IPS-11a (cell line): Measurements from ENCODE around the gene PLA2G12B.

Experiments
- H3K4me3 ChIP-seq: one replicate; pipeline ENCODE4 v1.5.1; 2013; ENCODE audit warnings: low read depth, low read length, control low read depth

PLA2G12B gene

DNA sequence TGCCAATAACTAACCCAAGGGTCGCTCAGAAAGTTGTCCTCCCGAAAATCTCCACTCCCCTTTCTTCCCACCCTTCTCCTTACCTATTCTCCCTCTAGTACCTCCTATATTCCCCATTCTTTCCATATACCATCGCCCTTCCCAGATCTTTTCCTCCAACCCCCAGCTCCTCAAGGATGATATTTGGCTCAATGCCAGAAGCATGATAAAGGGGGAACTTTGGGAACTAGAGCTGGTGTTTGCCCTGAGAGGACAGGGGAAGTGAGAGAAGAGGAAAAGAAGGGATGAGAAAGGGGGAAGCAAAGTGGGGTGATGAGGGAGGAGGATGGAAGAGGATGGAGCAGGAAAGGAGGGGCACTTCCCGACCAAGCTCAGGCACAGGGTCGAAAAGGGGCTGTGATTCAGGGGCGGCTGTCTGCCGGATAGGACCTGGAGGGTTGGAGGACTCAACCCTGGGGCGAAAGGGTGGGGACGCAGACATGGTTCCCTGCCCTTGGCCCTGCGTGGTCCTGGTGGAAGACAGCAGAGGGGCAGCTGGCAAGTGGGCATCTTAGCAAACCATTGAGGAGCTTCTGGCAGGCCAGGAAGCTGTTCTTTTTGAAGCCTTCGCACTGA lies 59.3 kb downstream of the PLA2G12B start:
- H3K4me3 ChIP-seq: no peak overlapping the region

DNA sequence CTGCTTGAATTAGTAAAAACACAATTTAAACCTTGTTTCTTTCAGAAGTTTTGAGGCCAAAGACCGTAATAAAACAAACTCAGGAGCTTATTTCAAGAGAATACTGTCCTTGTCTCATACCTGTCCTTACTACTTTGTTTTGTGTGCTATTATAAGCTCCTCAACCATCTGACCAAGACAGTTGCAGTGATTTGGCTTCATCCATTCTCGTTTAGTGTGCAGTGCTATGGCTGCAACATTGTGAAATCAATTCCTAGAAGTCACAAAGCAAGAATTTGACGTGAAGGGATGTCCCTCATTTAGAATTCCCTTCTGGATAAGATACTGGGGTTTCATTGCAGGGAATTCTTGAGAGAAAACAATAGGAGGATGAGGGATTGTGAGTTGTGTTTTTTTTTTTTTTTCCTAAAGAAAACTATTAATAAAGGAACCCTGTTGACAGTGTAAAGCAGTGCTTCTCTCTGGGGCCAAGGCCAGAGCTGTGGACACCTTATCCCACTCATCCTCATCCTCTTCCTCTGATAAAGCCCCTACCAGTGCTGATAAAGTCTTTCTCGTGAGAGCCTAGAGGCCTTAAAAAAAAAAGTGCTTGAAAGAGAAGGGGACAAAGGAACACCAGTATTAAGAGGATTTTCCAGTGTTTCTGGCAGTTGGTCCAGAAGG lies 61.3 kb downstream of the PLA2G12B start, which contains the start of gene OIT3:
Gene OIT3, plus strand, starts transcription at position 604 of the 663 bp plus-strand sequence. CDS start 60 bp downstream, outside the sequence.
- no peak within 1 kb of the TSS for H3K4me3 ChIP-seq

GRCh38 chr10:72890086-72890485 lies 64.5 kb downstream of the PLA2G12B start:
- no peak overlapping the region for H3K4me3 ChIP-seq

DNA sequence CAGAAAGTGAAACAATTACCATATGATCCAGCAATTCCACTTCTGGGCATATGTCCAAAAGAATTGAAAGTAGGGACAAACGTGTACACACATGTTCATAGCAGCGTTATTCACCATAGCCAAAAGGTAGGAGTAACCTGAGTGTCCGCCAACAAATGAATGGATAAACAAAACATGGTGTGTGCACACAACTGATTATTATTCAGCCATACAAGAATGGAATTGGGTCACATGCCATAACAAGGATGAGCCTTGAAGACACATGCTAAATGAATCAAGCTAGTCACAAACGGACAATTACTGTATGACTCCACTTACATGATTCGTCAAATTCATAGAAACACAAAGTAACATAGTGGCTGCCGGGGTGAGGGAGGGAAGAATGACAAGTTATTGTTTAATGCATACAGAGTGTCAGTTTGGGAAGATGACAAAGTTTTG lies 65.2 kb downstream of the PLA2G12B start:
- H3K4me3 ChIP-seq: no peak overlapping the region

- no peak overlapping the region for H3K4me3 ChIP-seq
Observed at GRCh38 chr10:72888151-72888638, 66.4 kb downstream of the PLA2G12B start.

GRCh38 chr10:72887043-72887442 lies 67.6 kb downstream of the PLA2G12B start:
- H3K4me3 ChIP-seq: no peak overlapping the region

DNA sequence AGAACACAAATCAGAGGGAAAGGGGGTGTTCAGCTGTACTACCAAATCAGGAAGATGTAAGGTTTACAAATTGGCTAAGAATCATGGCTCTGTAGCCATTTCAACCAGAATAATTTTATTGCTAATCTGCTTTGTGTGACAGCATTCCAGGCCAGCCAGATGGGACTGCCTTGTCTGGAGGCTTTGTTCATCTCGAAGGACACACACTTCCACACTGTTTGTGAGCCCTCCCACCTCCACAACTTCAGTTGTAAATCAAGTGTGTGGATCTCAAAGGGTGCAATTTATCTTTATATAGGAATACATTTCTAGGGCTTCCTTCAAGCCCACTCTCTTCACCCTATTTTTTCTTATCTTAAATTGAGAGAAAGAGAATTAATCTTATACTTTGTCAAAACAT lies 68.0 kb downstream of the PLA2G12B start:
- no peak overlapping the region for H3K4me3 ChIP-seq

- no peak overlapping the region for H3K4me3 ChIP-seq
Observed at GRCh38 chr10:72885953-72886352, 68.7 kb downstream of the PLA2G12B start.
